ENCODE data around the gene TMEM178A. TPM values are rescaled to one million over a fixed set of nuclear protein-coding genes. Genes with fewer than 3 reads are reported as not detected.

TMEM178A gene
- total RNA-seq, 1 experiment from 2014 or later = 0.50 TPM

GRCh38 chr2:39632876-39633275 is 32.8 kb upstream of the TMEM178A start:
- no TSS peak for BruUV-seq (replicated peaks)
- intact Hi-C loops (cut with micrococcal nuclease; ENCODE audit: unreplicated experiment) = no loop called here
- no peaks in the 10 kb centered on the region for H3K9me3 Mint-ChIP-seq (ENCODE audit: low read depth, unreplicated experiment)
- no peak overlapping the region for H3K27ac Mint-ChIP-seq (ENCODE audit: unreplicated experiment)
- H3K4me1 Mint-ChIP-seq (ENCODE audit: low read depth, unreplicated experiment) = no peaks in the 10 kb centered on the region
- H3K4me3 Mint-ChIP-seq (ENCODE audit: low read depth, unreplicated experiment) = no peak overlapping the region
- no peaks in the 10 kb centered on the region for H3K36me3 Mint-ChIP-seq (ENCODE audit: insufficient read depth, unreplicated experiment)
- CTCF ChIA-PET = no interaction called here
- TF ChIP-seq CTCF (IDR thresholded peaks at IDR 0.05; ENCODE audit: unreplicated experiment) = no peak
- DNase-seq = no peak
- no peaks in the 10 kb centered on the region for H3K27me3 Mint-ChIP-seq (ENCODE audit: unreplicated experiment)

GRCh38 chr2:39636306-39636705 is 29.4 kb upstream of the TMEM178A start:
- H3K36me3 Mint-ChIP-seq (ENCODE audit: insufficient read depth, unreplicated experiment) = no peaks in the 10 kb centered on the region
- H3K27me3 Mint-ChIP-seq (ENCODE audit: unreplicated experiment) = no peaks in the 10 kb centered on the region
- DNase-seq = no peak
- no peak overlapping the region for H3K4me3 Mint-ChIP-seq (ENCODE audit: low read depth, unreplicated experiment)
- no peak for TF ChIP-seq CTCF (IDR thresholded peaks at IDR 0.05; ENCODE audit: unreplicated experiment)
- no TSS peak for BruUV-seq (replicated peaks)
- CTCF ChIA-PET = no interaction called here
- H3K27ac Mint-ChIP-seq (ENCODE audit: unreplicated experiment) = no peak overlapping the region
- H3K4me1 Mint-ChIP-seq (ENCODE audit: low read depth, unreplicated experiment) = peaks cover 8% of the 10 kb centered on the region
- intact Hi-C loops (cut with micrococcal nuclease; ENCODE audit: unreplicated experiment) = no loop called here
- H3K9me3 Mint-ChIP-seq (ENCODE audit: low read depth, unreplicated experiment) = no peaks in the 10 kb centered on the region

GRCh38 chr2:39638581-39638980 is 27.1 kb upstream of the TMEM178A start:
- Mint-ChIP-seq H3K27me3 (ENCODE audit: unreplicated experiment) (no peaks in the 10 kb centered on the region), H3K36me3 (ENCODE audit: insufficient read depth, unreplicated experiment) (no peaks in the 10 kb centered on the region), H3K27ac (ENCODE audit: unreplicated experiment) (no peak overlapping the region), H3K9me3 (ENCODE audit: low read depth, unreplicated experiment) (no peaks in the 10 kb centered on the region), H3K4me1 (ENCODE audit: low read depth, unreplicated experiment) (peaks cover 24% of the 10 kb centered on the region), H3K4me3 (ENCODE audit: low read depth, unreplicated experiment) (no peak overlapping the region)
- CTCF ChIA-PET = no interaction called here
- intact Hi-C loops (cut with micrococcal nuclease; ENCODE audit: unreplicated experiment) = no loop called here
- no peak for TF ChIP-seq CTCF (IDR thresholded peaks at IDR 0.05; ENCODE audit: unreplicated experiment)
- BruUV-seq (replicated peaks) = no TSS peak
- DNase-seq = no peak

GRCh38 chr2:39640107-39640506 is 25.6 kb upstream of the TMEM178A start:
- Mint-ChIP-seq H3K27ac (ENCODE audit: unreplicated experiment) (no peak overlapping the region), H3K4me1 (ENCODE audit: low read depth, unreplicated experiment) (peaks cover 24% of the 10 kb centered on the region), H3K9me3 (ENCODE audit: low read depth, unreplicated experiment) (no peaks in the 10 kb centered on the region), H3K27me3 (ENCODE audit: unreplicated experiment) (no peaks in the 10 kb centered on the region), H3K36me3 (ENCODE audit: insufficient read depth, unreplicated experiment) (no peaks in the 10 kb centered on the region), H3K4me3 (ENCODE audit: low read depth, unreplicated experiment) (no peak overlapping the region)
- no peak for DNase-seq
- CTCF ChIA-PET = no interaction called here
- intact Hi-C loops (cut with micrococcal nuclease; ENCODE audit: unreplicated experiment) = no loop called here
- no TSS peak for BruUV-seq (replicated peaks)
- TF ChIP-seq CTCF (IDR thresholded peaks at IDR 0.05; ENCODE audit: unreplicated experiment) = no peak

GRCh38 chr2:39640681-39641080 is 25.0 kb upstream of the TMEM178A start:
- intact Hi-C loops (cut with micrococcal nuclease; ENCODE audit: unreplicated experiment) = no loop called here
- H3K4me1 Mint-ChIP-seq (ENCODE audit: low read depth, unreplicated experiment) = peaks cover 24% of the 10 kb centered on the region
- no peak overlapping the region for H3K27ac Mint-ChIP-seq (ENCODE audit: unreplicated experiment)
- CTCF ChIA-PET = no interaction called here
- H3K27me3 Mint-ChIP-seq (ENCODE audit: unreplicated experiment) = no peaks in the 10 kb centered on the region
- no peak overlapping the region for H3K4me3 Mint-ChIP-seq (ENCODE audit: low read depth, unreplicated experiment)
- DNase-seq = no peak
- no peaks in the 10 kb centered on the region for H3K9me3 Mint-ChIP-seq (ENCODE audit: low read depth, unreplicated experiment)
- no TSS peak for BruUV-seq (replicated peaks)
- no peak for TF ChIP-seq CTCF (IDR thresholded peaks at IDR 0.05; ENCODE audit: unreplicated experiment)
- no peaks in the 10 kb centered on the region for H3K36me3 Mint-ChIP-seq (ENCODE audit: insufficient read depth, unreplicated experiment)

All from Calu3 (cell line).